Breast epithelium (tissue), 4 donors: ENCODE results near the gene PDK2. TPM values are rescaled to one million over a fixed set of nuclear protein-coding genes. Genes with fewer than 3 reads are reported as not detected.
"Not testable (repeated sequence)": the region's sequence is repeated elsewhere in the genome, so short reads cannot be mapped to it uniquely, and the experiment has no call there.

Experiments
- DNase-seq, 2 donors: peaks; one replicate each; pipeline ENCODE4 v3.0.0-alpha.2; 2019; ENCODE audit warnings: low spot score in 2 of 2
- H3K27ac ChIP-seq, 2 donors: fragments of 200-600 bp; sonication (generic) in 1 of 2; one replicate each; pipeline ENCODE4 v1.5.1; 2016 to 2019; ENCODE audit warnings: mild to moderate bottlenecking in 1 of 2
- H3K27me3 ChIP-seq, 2 donors: fragments of 200-600 bp; sonication (generic) in 1 of 2; one replicate each; pipeline versions ENCODE4 v1.5.1 to v1.6.0; 2017 to 2019; ENCODE audit warnings: control low read depth in 1 of 2, mild to moderate bottlenecking in 1 of 2
- H3K36me3 ChIP-seq: fragments of 200-600 bp; one replicate; pipeline ENCODE4 v1.5.1; 2019
- H3K4me1 ChIP-seq, 2 donors: fragments of 200-600 bp; sonication (generic); one replicate each; pipeline ENCODE4 v1.5.1; 2016 to 2019; ENCODE audit warnings: control low read depth in 1 of 2
- H3K4me3 ChIP-seq, 3 donors: fragments of 200-600 bp; sonication (generic); 1 replicate in 2 of 3; 2 replicates in 1 of 3; pipeline ENCODE4 v1.5.1; 2016 to 2019; ENCODE audit warnings: mild to moderate bottlenecking in 3 of 3, moderate library complexity in 2 of 3
- H3K9me3 ChIP-seq, 2 donors: fragments of 200-600 bp; sonication (generic) in 1 of 2; one replicate each; pipeline ENCODE4 v1.5.1; 2016 to 2019; ENCODE audit warnings: control low read depth in 1 of 2
- POLR2A ChIP-seq: fragments of 450-650 bp; IDR thresholded peaks from one replicate; pipeline ENCODE4 v1.6.1; 2016; ENCODE audit warnings: antibody characterized with exemption, mild to moderate bottlenecking, moderate library complexity
- POLR2AphosphoS5 ChIP-seq, 3 donors: sonication (generic); formaldehyde crosslinking; IDR thresholded peaks; one replicate each; pipeline ENCODE4 v1.6.1; 2017; ENCODE audit warnings: antibody characterized with exemption in 3 of 3
- intact Hi-C: fragments of 100-400 bp; cut with DNase I; formaldehyde crosslinking; loops from one replicate; pipeline ENCODE4 v1.15.1; 2023; ENCODE audit warnings: low total_unique reads
- total RNA-seq, 3 donors: library from RNA; depleted of rRNA; stranded (reverse); fragments of >200 nt; gene quantifications; one replicate each; pipeline ENCODE4 v1.1.0, GENCODE V29; 2016
- TF ChIP-seq, protein P1 (sequence below), 3 donors: fragments of 450-650 bp; IDR thresholded peaks; one replicate each; pipeline ENCODE4 v1.5.1; 2016 to 2017; ENCODE audit warnings: antibody characterized with exemption in 3 of 3, mild to moderate bottlenecking in 3 of 3, moderate library complexity in 3 of 3

The PDK2 gene
- total RNA-seq, 3 donors from 2014 or later = 28.2 to 53.4 (median 30.5) TPM

DNA sequence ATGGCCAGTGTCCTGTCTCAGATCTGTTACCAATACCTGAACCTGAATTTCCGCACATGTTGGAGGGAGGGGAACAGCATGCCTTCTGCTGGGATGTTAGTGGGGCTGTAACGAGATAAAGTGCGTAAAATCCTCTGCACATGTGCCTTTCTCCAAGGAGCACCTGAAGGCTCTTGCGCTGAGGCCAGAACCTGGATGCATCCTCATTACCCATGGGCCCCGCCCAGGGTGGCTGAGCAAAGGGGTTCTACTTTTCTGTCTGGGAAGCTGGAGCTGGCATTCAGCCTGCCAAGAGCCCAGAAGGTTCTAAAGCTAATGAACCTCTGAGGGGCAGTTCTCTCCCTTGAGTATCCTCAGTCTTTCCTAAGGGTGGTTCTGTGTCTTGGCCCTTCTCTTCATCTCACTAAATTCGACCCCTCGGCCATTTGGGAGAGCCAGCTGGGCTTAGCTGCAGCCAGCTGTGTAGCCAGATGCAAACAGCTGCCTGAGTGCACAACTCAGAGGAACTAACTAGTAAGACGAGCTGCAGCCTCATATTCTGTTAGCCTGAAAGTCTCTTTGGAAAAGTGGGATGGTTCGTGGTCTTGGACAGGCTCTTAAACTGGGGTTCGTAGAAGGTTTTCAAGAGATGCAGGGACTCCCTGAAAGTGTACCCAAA lies 36.7 kb upstream of the PDK2 start:
- Histone ChIP-seq H3K4me3 (peak overlapping the region in 1 of 3 donors; percentile 94), H3K9me3 (no peaks in the 10 kb centered on the region), H3K36me3 (no peaks in the 10 kb centered on the region), H3K27me3 (no peaks in the 10 kb centered on the region), H3K4me1 (peaks cover 15 to 28% of the 10 kb centered on the region in 2 donors), H3K27ac (peak overlapping the region; percentile 93 to 96)
- TF ChIP-seq POLR2AphosphoS5 (IDR thresholded peaks at IDR 0.05) (no peak), POLR2A (no peak)
- TF ChIP-seq, protein P1, sequence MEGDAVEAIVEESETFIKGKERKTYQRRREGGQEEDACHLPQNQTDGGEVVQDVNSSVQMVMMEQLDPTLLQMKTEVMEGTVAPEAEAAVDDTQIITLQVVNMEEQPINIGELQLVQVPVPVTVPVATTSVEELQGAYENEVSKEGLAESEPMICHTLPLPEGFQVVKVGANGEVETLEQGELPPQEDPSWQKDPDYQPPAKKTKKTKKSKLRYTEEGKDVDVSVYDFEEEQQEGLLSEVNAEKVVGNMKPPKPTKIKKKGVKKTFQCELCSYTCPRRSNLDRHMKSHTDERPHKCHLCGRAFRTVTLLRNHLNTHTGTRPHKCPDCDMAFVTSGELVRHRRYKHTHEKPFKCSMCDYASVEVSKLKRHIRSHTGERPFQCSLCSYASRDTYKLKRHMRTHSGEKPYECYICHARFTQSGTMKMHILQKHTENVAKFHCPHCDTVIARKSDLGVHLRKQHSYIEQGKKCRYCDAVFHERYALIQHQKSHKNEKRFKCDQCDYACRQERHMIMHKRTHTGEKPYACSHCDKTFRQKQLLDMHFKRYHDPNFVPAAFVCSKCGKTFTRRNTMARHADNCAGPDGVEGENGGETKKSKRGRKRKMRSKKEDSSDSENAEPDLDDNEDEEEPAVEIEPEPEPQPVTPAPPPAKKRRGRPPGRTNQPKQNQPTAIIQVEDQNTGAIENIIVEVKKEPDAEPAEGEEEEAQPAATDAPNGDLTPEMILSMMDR (IDR thresholded peaks at IDR 0.05) = no peak
- intact Hi-C loops = no loop called here
- DNase-seq = no peak

DNA sequence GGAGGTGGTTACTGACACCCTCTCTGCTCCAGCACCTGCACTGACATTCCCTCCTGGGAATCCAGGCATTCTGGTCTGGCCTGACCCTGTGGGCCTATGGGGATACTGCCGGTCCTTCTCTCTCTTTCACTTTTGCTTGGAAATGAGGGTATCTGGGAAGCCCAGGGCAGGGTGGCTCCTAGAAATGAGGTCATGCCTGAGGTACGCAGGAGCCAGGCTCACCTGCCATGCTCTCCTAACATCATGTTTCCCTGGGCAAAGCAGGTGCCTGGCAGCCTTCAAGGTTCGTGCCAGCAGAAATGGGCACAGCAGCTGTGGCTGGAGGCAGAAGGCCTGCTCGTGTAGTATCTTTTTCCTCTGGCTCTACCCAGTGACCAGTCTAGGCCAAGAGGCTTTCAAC lies 35.9 kb upstream of the PDK2 start:
- H3K27ac ChIP-seq = peak overlapping the region; percentile 93 to 96
- H3K4me1 ChIP-seq = peaks cover 22 to 37% of the 10 kb centered on the region in 2 donors
- peak overlapping the region in 1 of 3 donors; percentile 7 for H3K4me3 ChIP-seq
- H3K9me3 ChIP-seq = no peaks in the 10 kb centered on the region
- TF ChIP-seq, protein P1 (IDR thresholded peaks at IDR 0.05) = no peak
- TF ChIP-seq POLR2A (no peak), POLR2AphosphoS5 (IDR thresholded peaks at IDR 0.05) (no peak)
- intact Hi-C loops = no loop called here
- peak in 1 of 2 donors; percentile 58 for DNase-seq
- H3K27me3 ChIP-seq = no peaks in the 10 kb centered on the region
- H3K36me3 ChIP-seq = no peaks in the 10 kb centered on the region

DNA sequence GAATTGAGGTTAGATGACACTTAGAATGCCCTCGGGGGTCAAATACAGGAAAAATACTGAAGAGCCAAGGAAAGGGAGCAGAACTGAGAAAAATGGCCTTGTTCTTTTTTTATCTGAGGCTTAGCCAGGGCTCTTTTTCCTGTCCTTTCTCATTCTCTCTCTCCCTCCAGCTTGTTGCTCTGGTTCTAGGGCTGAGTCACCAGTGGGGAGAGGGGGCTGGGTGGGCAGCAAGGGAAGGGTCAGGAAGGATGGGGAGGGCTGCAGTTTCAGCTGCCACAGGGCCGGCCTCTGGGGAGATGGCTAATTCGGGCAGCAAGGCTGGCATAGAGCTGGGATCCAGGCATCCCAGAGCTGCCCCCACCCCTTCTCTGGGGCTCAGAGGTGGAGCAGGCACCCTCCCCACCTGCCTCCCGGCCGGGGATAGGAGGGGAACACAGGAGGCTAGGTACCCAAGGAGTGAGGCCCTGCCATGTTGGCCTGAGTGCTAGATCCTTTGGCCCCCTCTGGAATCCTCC lies 35.3 kb upstream of the PDK2 start:
- Histone ChIP-seq H3K4me3 (no peak overlapping the region), H3K36me3 (no peaks in the 10 kb centered on the region), H3K4me1 (peaks cover 25 to 40% of the 10 kb centered on the region in 2 donors), H3K27ac (peak overlapping the region; percentile 93 to 96), H3K9me3 (no peaks in the 10 kb centered on the region), H3K27me3 (no peaks in the 10 kb centered on the region)
- TF ChIP-seq, protein P1 (IDR thresholded peaks at IDR 0.05) = no peak
- TF ChIP-seq POLR2A (no peak), POLR2AphosphoS5 (IDR thresholded peaks at IDR 0.05) (no peak)
- no peak for DNase-seq
- intact Hi-C loops = loop anchor here (5.0 kb wide), 1 partner anchor 33 kb away; no protein-coding TSS in a partner anchor

- TF ChIP-seq POLR2A (no peak), POLR2AphosphoS5 (IDR thresholded peaks at IDR 0.05) (no peak)
- TF ChIP-seq, protein P1 (IDR thresholded peaks at IDR 0.05) = no peak
- Histone ChIP-seq H3K9me3 (no peaks in the 10 kb centered on the region), H3K4me3 (peak overlapping the region in 1 of 3 donors; percentile 6), H3K4me1 (peaks cover 22 to 40% of the 10 kb centered on the region in 2 donors), H3K27me3 (no peaks in the 10 kb centered on the region), H3K27ac (peak overlapping the region; percentile 93 to 96), H3K36me3 (no peaks in the 10 kb centered on the region)
- DNase-seq = no peak
- intact Hi-C loops = loop anchor here (5.0 kb wide), 1 partner anchor 34 kb away; no protein-coding TSS in a partner anchor
Observed at GRCh38 chr17:50060951-50061712, 34.0 kb upstream of the PDK2 start.

GRCh38 chr17:50061713-50062045 lies 33.5 kb upstream of the PDK2 start:
- H3K9me3 ChIP-seq, H3K27me3 ChIP-seq, DNase-seq, H3K36me3 ChIP-seq: not testable (repeated sequence)
- Histone ChIP-seq H3K4me1 (peaks cover 18 to 40% of the 10 kb centered on the region in 2 donors), H3K4me3 (peak overlapping the region in 1 of 3 donors; percentile 6), H3K27ac (peak overlapping the region; percentile 93 to 96)
- intact Hi-C loops = loop anchor here (5.0 kb wide), 1 partner anchor 34 kb away; no protein-coding TSS in a partner anchor
